ENCODE data around the gene DYRK2.

The DYRK2 gene

GRCh38 chr12:67647181-67647798 is 1.3 kb upstream of the DYRK2 start:
- DNase-seq: no peak

GRCh38 chr12:67647799-67648520 is 585 bp upstream of the DYRK2 start:
- DNase-seq: peak; percentile 64

DNA sequence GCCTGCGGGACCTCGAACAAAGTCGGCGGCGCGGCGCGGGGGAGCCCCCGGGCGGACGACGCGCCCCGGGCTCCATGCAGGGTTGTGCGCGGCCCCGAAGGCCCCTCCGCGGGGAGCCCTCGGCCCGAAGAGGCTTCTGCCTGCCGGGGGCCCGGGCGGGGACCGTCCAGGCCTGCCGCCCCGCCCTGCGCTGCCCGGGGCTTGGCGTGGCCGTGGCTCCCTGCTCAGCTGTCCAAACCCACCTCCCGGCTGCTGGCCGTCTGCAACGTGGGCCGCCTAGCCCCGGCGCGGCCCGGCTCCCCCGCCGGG is 670 bp downstream of the DYRK2 start:
- peak; percentile 75 for DNase-seq

DNA sequence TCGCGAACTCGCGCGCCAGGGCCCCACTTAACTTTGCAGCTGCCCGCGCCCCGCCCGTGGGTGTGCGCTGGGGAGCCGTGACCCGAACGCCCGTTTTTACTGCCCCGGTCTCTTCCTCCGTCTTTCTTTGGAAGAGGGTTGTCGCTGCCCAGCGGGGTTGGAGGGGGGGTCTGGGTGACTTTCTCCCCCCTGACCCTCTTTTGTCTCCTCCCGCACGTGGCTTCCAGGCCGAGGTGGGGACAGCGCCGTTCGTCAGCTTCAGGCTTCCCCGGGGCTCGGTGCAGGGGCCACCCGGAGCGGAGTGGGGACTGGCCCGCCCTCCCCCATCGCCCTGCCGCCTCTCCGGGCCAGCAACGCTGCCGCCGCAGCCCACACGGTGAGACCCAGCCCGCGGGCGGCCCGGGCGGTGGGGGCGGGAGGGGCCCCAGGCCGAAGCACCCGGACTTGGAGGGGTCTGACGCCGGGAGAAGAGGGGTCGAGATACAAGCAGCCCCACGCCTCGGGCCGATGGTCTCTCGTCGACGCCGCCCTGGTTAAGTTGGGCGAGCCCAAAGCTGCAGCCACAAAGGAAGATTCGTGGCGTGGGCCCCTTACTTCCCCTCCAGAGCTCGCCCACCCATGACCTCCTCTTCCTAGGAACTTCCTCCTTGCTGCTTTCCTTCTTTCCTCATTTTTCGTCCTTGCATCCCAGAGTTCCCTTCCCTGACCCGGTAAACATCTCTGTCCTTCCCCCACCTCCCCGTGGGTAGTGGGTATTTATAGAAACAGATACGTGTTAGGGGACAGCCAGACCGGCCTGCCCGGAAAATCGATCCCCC is 1.2 kb downstream of the DYRK2 start:
- peak; percentile 74 for DNase-seq

- no peak for DNase-seq
Measured at GRCh38 chr12:67650388-67651131, 2.0 kb downstream of the DYRK2 start.

DNA sequence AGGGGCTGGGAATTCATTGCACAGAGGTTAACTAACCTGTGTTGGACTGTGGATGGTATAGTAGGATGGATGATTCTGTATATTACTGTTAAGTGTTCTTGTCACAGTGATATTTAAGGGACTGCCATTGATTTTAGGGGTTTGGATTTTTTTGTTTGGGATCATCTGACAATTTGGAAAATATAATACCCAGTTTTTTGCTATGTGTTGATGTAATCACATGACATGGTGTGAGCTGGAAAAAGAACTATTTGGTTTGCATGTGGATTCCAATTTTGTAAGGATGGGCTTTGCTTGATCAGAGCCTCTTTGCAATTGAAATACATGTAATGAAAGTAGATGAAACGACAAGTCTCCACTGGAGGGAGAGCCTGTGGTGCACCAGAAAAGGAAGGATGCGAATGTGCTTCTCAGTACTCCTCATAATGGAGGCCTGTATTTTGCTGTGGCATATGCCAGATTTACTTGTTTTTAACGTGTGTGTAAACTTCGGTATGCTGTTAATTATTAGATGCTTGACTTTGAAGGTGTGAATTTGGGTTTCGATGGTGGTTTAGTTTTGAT is 2.7 kb downstream of the DYRK2 start:
- DNase-seq: no peak

GRCh38 chr12:67655829-67656228 is 7.3 kb downstream of the DYRK2 start:
- no peak for DNase-seq

GRCh38 chr12:67656251-67656650 is 7.7 kb downstream of the DYRK2 start:
- no peak for DNase-seq

- no peak for DNase-seq
Measured at GRCh38 chr12:67658486-67658885, 9.9 kb downstream of the DYRK2 start.

DNA sequence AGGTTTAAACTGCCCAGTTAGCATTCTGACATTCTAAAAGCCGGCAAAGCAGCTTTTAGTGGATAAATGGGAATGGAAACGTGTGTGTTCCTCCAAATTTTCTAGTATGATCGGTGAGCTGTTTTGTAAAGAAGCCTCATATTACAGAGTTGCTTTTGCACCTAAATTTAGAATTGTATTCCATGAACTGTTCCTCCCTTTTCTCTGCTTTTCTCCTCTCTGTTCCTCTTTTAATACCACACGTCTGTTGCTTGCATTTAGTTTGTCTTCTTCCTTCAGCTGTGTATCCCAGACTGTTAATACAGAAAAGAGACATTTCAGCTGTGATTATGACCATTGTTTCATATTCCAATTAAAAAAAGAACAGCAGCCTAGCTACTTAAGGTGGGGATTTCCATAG is 10.7 kb downstream of the DYRK2 start:
- DNase-seq: no peak

DNA sequence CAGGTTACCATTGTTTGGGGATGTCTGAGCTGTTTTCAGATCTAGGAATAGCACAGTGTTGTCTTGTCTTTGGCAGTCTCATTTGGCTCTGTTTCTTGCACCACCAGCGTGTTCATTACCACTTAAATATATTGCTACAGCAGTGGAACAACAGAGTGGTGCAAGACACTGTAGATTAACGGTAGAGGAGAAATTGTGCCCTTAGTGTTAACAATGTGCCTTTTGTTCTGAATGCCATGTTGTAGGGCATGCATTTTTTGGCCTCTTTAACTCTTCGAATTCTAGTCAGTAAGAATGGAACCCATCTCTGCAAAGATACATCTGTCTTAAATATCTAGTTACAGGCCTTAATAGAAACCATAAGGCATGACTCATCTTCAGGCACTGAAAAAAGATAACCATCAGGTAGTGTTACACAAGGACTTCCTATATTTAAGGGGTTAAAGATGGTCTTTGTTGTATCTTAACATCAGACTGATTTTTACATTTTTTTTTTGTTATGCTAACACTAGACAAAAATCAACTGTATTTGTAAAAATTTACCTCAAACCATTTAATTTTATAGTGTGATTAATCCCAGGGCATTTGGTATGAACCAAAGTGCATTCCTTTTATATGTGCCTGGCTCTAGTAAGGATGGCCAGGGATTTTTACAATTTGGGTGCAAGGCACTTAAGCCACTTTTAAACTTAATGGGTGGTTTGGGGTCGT is 12.9 kb downstream of the DYRK2 start:
- no peak for DNase-seq

- no peak for DNase-seq
Measured at GRCh38 chr12:67662910-67663538, 14.5 kb downstream of the DYRK2 start.

DNA sequence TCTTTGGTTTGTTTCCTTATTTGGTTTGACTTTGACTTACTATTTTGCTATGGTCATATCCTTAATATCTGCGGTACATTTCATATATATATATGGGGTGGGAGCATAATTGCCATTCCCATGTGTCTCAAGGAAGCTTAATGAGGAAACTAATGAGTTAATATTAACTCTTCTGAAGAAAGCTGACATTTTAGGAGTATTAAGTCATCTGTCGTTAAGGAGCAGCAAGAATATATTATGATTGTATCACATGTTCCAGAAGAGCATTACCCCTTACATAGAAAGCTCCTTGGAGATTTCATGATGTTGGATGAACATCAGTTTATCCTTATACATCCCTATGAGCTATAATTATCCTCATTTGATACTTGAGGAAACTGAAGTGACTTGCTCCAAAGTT is 15.6 kb downstream of the DYRK2 start:
- no peak for DNase-seq

DNA sequence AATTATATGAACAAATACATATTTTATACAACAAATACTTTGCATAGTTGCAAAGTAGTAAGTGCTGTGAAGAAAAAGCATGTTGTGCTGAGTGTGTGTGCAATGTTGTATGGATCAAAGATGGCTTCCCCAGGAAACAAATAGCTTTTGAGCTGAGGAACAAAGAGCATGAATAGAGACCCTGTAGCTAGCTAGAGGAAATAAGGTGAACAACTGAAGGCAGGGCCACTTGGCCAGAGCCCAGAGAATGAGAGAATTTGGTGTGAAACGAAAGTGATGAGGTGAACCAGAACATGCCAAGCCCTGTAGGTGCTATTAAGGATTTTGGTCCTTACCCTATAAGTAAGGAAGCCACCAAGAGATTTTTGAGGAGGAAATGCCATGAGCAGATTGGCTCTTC is 17.1 kb downstream of the DYRK2 start:
- DNase-seq: no peak

- no peak for DNase-seq
Measured at GRCh38 chr12:67666605-67667004, 18.1 kb downstream of the DYRK2 start.

- no peak for DNase-seq
Measured at GRCh38 chr12:67667276-67668073, 18.9 kb downstream of the DYRK2 start.

- no peak for DNase-seq
Measured at GRCh38 chr12:67669217-67669933, 20.8 kb downstream of the DYRK2 start.

DNA sequence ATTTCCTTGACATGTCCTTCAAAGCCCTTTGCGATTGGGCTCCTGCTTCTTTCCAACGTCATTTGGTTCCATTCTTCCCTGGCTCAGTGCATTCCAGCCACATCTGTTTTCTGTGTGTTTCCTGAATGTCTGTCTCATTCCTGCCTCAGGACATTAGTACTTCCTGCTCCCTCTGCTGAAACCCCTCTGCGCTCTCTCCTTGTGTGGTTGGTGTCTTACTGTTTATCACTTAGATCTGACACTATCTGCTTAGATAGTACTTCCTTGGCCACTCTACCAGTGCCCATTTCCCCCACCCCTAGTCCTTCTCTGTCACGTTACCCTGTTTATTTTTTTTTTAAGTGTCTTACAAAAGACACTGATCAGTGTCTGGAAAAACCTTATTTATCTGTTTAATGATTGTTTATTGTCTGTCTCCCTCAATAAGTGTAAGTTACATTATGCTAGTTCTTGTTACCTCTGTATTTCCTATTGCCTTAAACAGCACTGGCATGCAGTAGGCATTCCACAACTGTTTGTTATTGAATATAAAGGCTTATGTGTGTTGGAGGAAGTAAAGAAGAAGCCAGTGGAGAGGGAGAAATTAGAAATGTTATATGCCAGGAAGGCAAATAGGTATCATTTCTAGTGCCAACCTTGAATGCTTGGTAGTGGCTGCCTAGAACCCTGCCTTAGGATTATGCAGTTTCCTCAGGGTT is 21.5 kb downstream of the DYRK2 start:
- DNase-seq: no peak

DNA sequence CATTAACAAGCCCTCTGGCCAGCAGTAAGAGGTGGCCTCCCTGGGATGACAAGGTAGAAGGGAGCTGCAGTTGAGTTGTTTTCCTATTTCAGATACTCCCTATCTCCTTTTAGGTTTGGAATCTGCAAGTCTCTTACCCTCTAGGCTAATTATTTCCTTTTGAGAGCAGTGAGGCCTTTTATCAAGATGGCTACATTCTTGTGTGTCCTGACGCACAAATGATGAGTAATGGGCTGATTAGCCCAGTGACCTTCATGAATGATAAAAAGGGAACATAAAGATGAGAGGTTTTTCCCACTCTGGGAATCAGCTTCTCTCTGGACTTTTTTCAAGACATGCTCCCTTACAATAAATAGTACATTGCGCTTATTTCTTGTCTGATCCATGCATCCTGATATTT is 22.9 kb downstream of the DYRK2 start:
- DNase-seq: no peak

DNA sequence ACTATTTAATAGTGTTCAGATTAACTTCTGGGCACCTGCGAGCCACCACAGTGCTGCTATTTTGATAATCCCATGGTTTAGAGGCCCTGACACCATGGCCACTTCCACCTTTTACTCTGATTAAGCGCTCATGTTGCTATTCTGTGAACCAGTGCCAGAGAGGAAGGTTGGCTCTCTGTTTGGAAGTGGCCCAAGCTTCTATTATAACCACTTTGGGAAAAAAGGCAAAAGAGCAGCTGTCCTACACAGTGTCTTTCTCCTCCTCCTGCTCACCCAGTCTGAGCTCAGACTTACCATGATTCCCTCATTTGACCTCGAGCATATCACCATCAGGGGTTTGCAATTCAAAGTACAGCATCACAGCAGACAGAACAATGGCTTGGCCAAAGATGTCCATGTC is 23.3 kb downstream of the DYRK2 start:
- no peak for DNase-seq
